GM12892 (cell line): ENCODE data around the gene TEX48.

Experiments used
- DNase-seq: peaks from one replicate; pipeline ENCODE4 v3.0.0; 2011; ENCODE audit not compliant: insufficient read length
- FAIRE-seq: peaks from 2 replicates; lab custom pipeline; 2011; peaks lifted over from hg19 to GRCh38; lab: Jason Lieb, UNC
- POLR2A ChIP-seq: IDR thresholded peaks from 2 replicates; pipeline ENCODE4 v1.6.1; 2011; ENCODE audit warnings: low read depth, low read length, control low read depth
- POLR2AphosphoS5 ChIP-seq: IDR thresholded peaks from 2 replicates; pipeline ENCODE4 v1.6.1; 2011; ENCODE audit warnings: low read depth, low read length, control low read depth
- TAF1 ChIP-seq: IDR thresholded peaks from 2 replicates; pipeline ENCODE4 v1.6.1; 2011; ENCODE audit warnings: low read depth, mild to moderate bottlenecking, control low read depth, low read length, borderline replicate concordance

The TEX48 gene

GRCh38 chr9:114657705-114658104 is 24.3 kb downstream of the TEX48 start, which contains the start of gene TEX53:
Gene TEX53, minus strand, starts transcription at chr9:114657805. Its CDS starts 31 bp downstream, at chr9:114657774.
- TF ChIP-seq TAF1 (no peak), POLR2AphosphoS5 (no peak), POLR2A (no peak)
- DNase-seq = no peak
- no peak for FAIRE-seq

DNA sequence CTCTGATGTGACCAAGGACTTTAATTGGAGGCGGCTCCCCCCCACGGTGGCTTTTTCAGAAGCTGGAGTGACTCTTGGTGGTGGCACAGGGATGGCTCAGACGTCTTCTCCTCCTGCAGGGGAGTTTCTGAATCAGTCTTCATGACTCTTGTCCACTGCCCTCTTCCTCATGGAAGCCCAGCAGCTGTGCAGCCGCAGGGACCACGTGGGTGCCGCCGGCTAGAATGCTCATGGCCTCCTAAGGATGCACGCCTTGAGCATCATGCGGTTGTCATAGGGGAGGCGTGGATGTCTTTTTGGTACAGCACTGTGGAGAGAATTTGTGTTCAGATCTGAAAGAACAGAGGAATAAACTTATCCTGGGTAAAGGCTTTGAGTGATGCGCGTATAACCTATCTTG is 25.7 kb downstream of the TEX48 start:
- TF ChIP-seq POLR2AphosphoS5 (no peak), TAF1 (no peak), POLR2A (no peak)
- FAIRE-seq (no peak), DNase-seq (no peak)

GRCh38 chr9:114655689-114656088 is 26.3 kb downstream of the TEX48 start:
- FAIRE-seq (no peak), DNase-seq (no peak)
- TF ChIP-seq TAF1 (no peak), POLR2AphosphoS5 (no peak), POLR2A (no peak)

- FAIRE-seq = peak; percentile 88
- TF ChIP-seq TAF1 (no peak), POLR2AphosphoS5 (no peak), POLR2A (no peak)
Observed at GRCh38 chr9:114653556-114654159, 28.3 kb downstream of the TEX48 start.

GRCh38 chr9:114652776-114653555 is 29.0 kb downstream of the TEX48 start:
- DNase-seq (no peak), FAIRE-seq (no peak)
- TF ChIP-seq POLR2AphosphoS5 (no peak), TAF1 (no peak), POLR2A (no peak)

More at GRCh38 chr9:114653556-114654159, 28.3 kb downstream of the TEX48 start:
- peak; percentile 44 for DNase-seq

- FAIRE-seq (no peak), DNase-seq (no peak)
- TF ChIP-seq POLR2A = no peak
- TF ChIP-seq TAF1 = no peak
- TF ChIP-seq POLR2AphosphoS5 = no peak
Observed at GRCh38 chr9:114643896-114644295, 38.1 kb downstream of the TEX48 start.

DNA sequence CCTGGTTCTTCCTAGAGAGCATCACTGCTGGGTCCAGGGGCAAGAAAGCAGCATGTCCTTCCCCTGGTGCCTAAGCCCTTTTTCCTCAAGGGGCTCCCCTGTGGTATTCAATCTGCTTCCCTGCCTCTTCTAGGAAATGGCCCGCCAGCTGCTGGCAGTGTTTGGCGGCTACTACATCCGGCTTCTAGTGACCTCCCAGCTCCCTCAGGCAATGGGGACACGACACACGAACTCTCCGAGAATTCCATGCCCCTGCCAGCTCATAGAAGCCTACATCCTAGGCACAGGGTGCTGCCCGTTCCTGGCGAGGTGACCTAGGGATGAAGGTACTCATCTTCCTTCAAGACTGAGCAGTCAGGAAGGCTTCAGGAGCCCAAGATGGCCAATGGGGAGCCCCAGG is 39.0 kb downstream of the TEX48 start:
- FAIRE-seq = no peak

GRCh38 chr9:114641967-114642366 is 40.0 kb downstream of the TEX48 start:
- DNase-seq (no peak), FAIRE-seq (no peak)
- no peak for TF ChIP-seq POLR2AphosphoS5

More for the DNA sequence above, 39.0 kb downstream of the TEX48 start:
- no peak for TF ChIP-seq POLR2AphosphoS5
- no peak for TF ChIP-seq TAF1
- no peak for TF ChIP-seq POLR2A
- DNase-seq = no peak

GRCh38 chr9:114638404-114638803 is 43.6 kb downstream of the TEX48 start:
- no peak for DNase-seq
- no peak for FAIRE-seq

DNA sequence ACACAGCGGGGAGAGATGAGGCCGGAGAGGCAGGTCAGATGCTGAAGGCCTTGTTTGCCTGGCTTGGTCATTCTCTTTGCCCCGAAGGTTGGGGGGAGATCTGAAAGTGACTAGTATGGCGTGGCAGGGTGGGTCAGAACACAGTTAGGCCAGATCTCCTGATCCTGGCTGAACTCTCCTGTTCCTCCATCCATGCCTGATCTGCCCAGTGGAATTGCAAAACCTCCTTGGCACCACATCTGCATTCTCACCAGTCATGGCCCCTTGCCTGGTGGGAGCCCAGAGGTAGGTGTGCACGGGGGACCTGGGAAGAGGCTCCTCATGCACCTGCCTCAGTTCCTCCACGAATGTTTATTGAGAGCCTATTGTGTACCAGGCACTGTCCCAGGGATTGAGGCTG is 47.6 kb downstream of the TEX48 start:
- DNase-seq (no peak), FAIRE-seq (no peak)
- no peak for TF ChIP-seq POLR2AphosphoS5
- TF ChIP-seq POLR2A = no peak
- TF ChIP-seq TAF1 = no peak

More at GRCh38 chr9:114638404-114638803, 43.6 kb downstream of the TEX48 start:
- TF ChIP-seq POLR2AphosphoS5 (no peak), TAF1 (no peak), POLR2A (no peak)

DNA sequence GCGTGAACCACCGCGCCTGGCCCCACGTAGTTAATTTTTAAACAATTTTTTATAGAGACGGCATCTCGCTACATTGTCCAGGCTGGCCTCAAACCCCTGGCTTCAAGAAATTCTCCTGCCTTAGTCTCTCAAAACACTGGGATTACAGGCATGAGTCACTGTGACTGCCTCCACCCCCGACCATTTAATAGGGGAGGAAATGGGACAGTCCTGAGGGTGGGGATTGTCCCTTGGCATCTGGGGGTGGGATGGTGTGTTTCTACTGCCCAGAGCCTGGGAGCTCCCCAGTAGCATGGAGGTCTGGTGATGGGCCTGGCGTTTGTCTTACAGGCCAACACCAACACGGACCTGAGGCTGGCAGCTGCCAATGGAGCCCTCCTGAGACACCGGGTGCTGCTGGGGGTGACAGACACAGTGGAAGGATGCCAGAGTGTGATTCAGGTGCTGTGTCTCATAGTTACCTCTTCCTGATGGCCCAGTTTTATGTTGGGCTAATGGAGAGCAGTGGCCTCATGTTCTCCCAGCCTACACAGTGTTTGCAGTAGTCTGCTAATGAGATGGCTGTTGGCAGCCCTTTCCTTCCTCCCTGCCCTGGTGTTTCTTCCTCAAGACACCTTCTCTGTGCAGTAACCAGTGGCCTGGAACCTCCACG is 48.4 kb downstream of the TEX48 start:
- DNase-seq (no peak), FAIRE-seq (no peak)
- TF ChIP-seq POLR2AphosphoS5 = no peak
- no peak for TF ChIP-seq TAF1
- TF ChIP-seq POLR2A = no peak
